ENCODE results near the gene CISTR. TPM values are rescaled to one million over a fixed set of nuclear protein-coding genes. Genes with fewer than 3 reads are reported as not detected.

The CISTR gene
- total RNA-seq, 6 donors from 2014 or later, result not detected

DNA sequence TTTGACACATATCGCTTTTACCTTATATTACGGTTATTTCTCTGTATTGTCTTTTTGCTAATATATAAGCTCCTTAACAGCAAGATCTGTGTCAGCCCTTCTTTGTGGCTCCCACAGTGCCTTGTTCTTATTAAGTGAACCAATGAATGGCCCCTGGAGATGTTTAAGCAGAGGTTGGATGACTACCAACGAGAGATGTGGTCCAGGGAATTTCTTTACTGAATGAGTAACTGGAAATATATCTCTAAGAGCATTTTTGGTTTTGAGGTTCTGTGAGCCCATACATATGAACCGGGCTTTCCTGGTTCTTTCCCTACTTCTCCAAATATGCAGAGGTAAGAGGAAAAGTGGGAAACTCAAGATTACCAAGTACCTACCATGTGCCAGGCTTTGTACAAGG is 48.0 kb downstream of the CISTR start:
- no peak for DNase-seq
- Histone ChIP-seq H3K4me1 (no peaks in the 10 kb centered on the region), H3K27me3 (peaks cover 0 to 3% (median 0%) of the 10 kb centered on the region in 4 donors), H3K36me3 (no peaks in the 10 kb centered on the region), H3K4me3 (no peak overlapping the region), H3K27ac (no peak overlapping the region), H3K9me3 (no peaks in the 10 kb centered on the region)
- TF ChIP-seq EP300 (IDR thresholded peaks at IDR 0.05), result no peak
- TF ChIP-seq POLR2A (IDR thresholded peaks at IDR 0.05), result no peak
- TF ChIP-seq, protein P1, sequence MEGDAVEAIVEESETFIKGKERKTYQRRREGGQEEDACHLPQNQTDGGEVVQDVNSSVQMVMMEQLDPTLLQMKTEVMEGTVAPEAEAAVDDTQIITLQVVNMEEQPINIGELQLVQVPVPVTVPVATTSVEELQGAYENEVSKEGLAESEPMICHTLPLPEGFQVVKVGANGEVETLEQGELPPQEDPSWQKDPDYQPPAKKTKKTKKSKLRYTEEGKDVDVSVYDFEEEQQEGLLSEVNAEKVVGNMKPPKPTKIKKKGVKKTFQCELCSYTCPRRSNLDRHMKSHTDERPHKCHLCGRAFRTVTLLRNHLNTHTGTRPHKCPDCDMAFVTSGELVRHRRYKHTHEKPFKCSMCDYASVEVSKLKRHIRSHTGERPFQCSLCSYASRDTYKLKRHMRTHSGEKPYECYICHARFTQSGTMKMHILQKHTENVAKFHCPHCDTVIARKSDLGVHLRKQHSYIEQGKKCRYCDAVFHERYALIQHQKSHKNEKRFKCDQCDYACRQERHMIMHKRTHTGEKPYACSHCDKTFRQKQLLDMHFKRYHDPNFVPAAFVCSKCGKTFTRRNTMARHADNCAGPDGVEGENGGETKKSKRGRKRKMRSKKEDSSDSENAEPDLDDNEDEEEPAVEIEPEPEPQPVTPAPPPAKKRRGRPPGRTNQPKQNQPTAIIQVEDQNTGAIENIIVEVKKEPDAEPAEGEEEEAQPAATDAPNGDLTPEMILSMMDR (IDR thresholded peaks at IDR 0.05), result no peak
- no peak for TF ChIP-seq POLR2AphosphoS5 (IDR thresholded peaks at IDR 0.05)
- no peak for ATAC-seq (ENCODE audit: low FRiP score in 2 of 2)
- WGBS, 2 donors, result 61 to 67% methylated on average over 4 of the region's 4 CpGs

DNA sequence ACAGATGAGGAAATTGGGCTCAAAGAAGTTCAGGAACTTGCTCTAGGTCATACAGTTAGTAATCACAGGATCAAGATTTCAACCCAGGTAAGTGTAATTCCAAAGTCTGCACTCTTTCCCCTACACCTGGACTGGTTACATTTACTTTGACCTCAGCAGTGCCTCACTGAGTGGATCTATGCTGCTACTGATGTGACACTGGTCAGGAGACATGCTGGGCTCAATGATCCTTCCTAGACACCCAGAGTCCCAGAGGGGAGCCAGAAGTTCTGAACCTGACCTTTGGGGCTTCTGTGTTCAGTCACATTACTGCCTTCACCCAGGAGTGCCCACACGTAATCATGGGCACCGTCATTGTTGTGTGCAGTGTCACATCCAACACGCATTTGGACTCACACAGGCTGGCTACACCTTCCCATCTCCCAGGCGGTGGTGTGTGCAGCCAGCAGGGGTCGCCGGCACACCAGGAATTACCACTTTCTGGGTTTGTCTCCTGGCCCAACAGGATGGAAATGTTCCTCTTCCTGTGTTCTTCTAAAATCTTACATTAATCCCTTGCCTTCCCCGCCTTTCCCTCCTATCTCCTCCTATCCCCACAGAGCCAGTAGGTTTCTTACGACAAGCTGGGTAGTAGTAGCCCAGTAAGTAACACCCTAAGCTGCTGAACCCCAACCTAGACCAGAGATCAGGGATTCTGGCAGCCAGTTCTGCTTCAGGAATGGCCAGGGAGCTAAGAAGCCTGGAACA is 50.1 kb downstream of the CISTR start:
- TF ChIP-seq POLR2AphosphoS5 (IDR thresholded peaks at IDR 0.05), result no peak
- TF ChIP-seq, protein P1 (IDR thresholded peaks at IDR 0.05), result peak; percentile 82 to 93 (median 86)
- 0 to 11% methylated on average over 8 of the region's 8 CpGs for WGBS, 2 donors
- Histone ChIP-seq H3K4me3 (no peak overlapping the region), H3K27me3 (peaks cover 0 to 17% (median 3%) of the 10 kb centered on the region in 4 donors), H3K9me3 (no peaks in the 10 kb centered on the region), H3K27ac (no peak overlapping the region), H3K36me3 (no peaks in the 10 kb centered on the region), H3K4me1 (peaks cover under 1 to 6% (median 5%) of the 10 kb centered on the region in 4 donors)
- DNase-seq (peak; percentile 76 to 93), ATAC-seq (ENCODE audit: low FRiP score in 2 of 2) (peak; percentile 89 to 93)

DNA sequence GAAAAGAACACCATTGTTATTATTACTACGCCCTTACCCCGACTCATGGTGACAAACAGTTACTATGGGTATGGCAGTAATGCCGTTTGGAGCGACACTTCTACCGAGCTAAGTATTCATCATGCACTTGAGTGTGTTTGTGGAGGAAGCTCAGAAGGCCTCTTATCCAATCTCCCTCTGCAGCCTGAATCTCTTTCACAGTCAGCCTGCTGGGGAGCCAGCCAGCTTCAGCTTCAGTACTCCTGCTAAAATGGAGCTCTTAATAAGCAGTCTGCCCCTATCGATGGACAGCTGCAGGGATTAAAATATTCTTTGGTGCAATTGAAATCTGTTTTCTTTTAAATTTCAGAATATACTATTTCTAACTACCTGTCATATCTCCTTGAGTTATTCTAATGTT is 51.2 kb downstream of the CISTR start:
- Histone ChIP-seq H3K27ac (no peak overlapping the region), H3K27me3 (peaks cover 0 to 22% (median 7%) of the 10 kb centered on the region in 4 donors), H3K9me3 (no peaks in the 10 kb centered on the region), H3K4me1 (peaks cover 10 to 17% (median 16%) of the 10 kb centered on the region in 4 donors), H3K36me3 (no peaks in the 10 kb centered on the region), H3K4me3 (no peak overlapping the region)
- 49 to 52% methylated on average over 6 of the region's 6 CpGs for WGBS, 2 donors
- ATAC-seq (ENCODE audit: low FRiP score in 2 of 2) (no peak), DNase-seq (no peak)
- no peak for TF ChIP-seq POLR2AphosphoS5 (IDR thresholded peaks at IDR 0.05)
- TF ChIP-seq EP300 (IDR thresholded peaks at IDR 0.05), result no peak
- TF ChIP-seq, protein P1 (IDR thresholded peaks at IDR 0.05), result no peak
- no peak for TF ChIP-seq POLR2A (IDR thresholded peaks at IDR 0.05)

DNA sequence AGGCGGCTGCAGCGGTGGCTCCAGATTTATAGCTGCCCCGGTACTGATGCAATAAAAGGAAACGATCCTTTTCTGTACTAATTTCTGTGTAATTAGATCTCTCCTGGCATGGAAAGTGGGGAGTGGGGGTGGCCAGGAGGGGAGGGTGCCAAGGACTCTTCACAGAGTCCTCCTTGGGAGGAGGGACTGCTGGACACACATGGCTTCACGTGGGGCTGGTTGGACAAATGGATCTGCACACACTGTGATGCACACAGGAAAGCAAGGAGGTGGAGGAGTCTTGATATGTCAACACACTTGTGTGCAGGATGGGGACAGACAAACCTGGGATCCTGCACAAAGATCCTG is 52.1 kb downstream of the CISTR start:
- Histone ChIP-seq H3K27ac (no peak overlapping the region), H3K36me3 (no peaks in the 10 kb centered on the region), H3K9me3 (no peaks in the 10 kb centered on the region), H3K4me3 (no peak overlapping the region), H3K4me1 (peaks cover 19 to 26% (median 23%) of the 10 kb centered on the region in 4 donors), H3K27me3 (peaks cover 0 to 31% (median 14%) of the 10 kb centered on the region in 4 donors)
- no peak for DNase-seq
- ATAC-seq (ENCODE audit: low FRiP score in 2 of 2), result no peak
- TF ChIP-seq, protein P1 (IDR thresholded peaks at IDR 0.05), result no peak
- TF ChIP-seq POLR2A (IDR thresholded peaks at IDR 0.05) (no peak), POLR2AphosphoS5 (IDR thresholded peaks at IDR 0.05) (no peak)
- WGBS, 2 donors, result 47 to 52% methylated on average over 5 of the region's 5 CpGs
